Panc1 (cell line): ENCODE results near the gene CARMIL1. TPM values are rescaled to one million over a fixed set of nuclear protein-coding genes. Genes with fewer than 3 reads are reported as not detected.

Source experiments
- ATAC-seq: fragments of 200-7000 bp; cut with Tn5 transposase; 2 replicates; pipeline ENCODE4 v1.9.1; 2020; ENCODE audit warnings: mild to moderate bottlenecking, moderate library complexity
- BruUV-seq: library from RNA; stranded (reverse); fragments of 400-500 nt; replicated peaks from 2 replicates; lab custom pipeline; 2021; lab: Mats Ljungman, UMichigan
- CTCF ChIA-PET: fragments of 300-600 bp; sonication (Branson Sonifier 250); formaldehyde crosslinking; loops from one replicate; lab custom pipeline; 2022; ENCODE audit warnings: antibody characterized with exemption; lab: Charles Lee
- POLR2A ChIA-PET: fragments of 300-600 bp; sonication (Branson Sonifier 250); formaldehyde crosslinking; loops from one replicate; lab custom pipeline; 2022; ENCODE audit warnings: antibody characterized with exemption; lab: Charles Lee
- DNase-seq: peaks from one replicate; pipeline ENCODE4 v3.0.0-alpha.2; 2010; ENCODE audit warnings: low read depth, low spot score
- H3K27ac ChIP-seq: 2 replicates; pipeline ENCODE4 v1.5.1; 2011; ENCODE audit warnings: mild to moderate bottlenecking, low read length, inconsistent platforms
- H3K27me3 ChIP-seq: fragments of 200-500 bp; sonication (Bioruptor generic); 2 replicates; pipeline ENCODE4 v1.6.0; 2014; ENCODE audit warnings: low read length, inconsistent platforms; ENCODE audit not compliant: control insufficient read depth, insufficient read depth
- H3K36me3 ChIP-seq: fragments of 200-500 bp; sonication (Bioruptor generic); 2 replicates; pipeline ENCODE4 v1.5.1; 2014; ENCODE audit warnings: inconsistent platforms, mild to moderate bottlenecking, low read length, moderate library complexity; ENCODE audit not compliant: control insufficient read depth, insufficient read depth
- H3K4me1 ChIP-seq: 2 replicates; pipeline ENCODE4 v1.5.1; 2011; ENCODE audit warnings: inconsistent platforms, mild to moderate bottlenecking, low read length, moderate library complexity; ENCODE audit not compliant: control insufficient read depth, insufficient read depth
- H3K4me3 ChIP-seq, 2 experiments: 2 replicates each; pipeline ENCODE4 v1.5.1; 2011 to 2012; ENCODE audit warnings: low read depth in 2 of 2, low read length in 2 of 2, mild to moderate bottlenecking in 2 of 2, inconsistent platforms in 1 of 2, moderate library complexity in 1 of 2
- H3K9me3 ChIP-seq: fragments of 200-500 bp; sonication (Bioruptor generic); 2 replicates; pipeline ENCODE4 v1.5.1; 2014; ENCODE audit warnings: low read depth, mild to moderate bottlenecking, inconsistent platforms, low read length, moderate library complexity; ENCODE audit not compliant: control insufficient read depth, insufficient read depth
- CTCF ChIP-seq: fragments of 450-650 bp; IDR thresholded peaks from 2 replicates; pipeline ENCODE4 v1.5.1; 2017; ENCODE audit warnings: mild to moderate bottlenecking
- POLR2AphosphoS5 ChIP-seq: IDR thresholded peaks from 2 replicates; pipeline ENCODE4 v1.6.1; 2012; ENCODE audit warnings: mild to moderate bottlenecking, low read depth, low read length, moderate library complexity
- REST ChIP-seq, 2 experiments: IDR thresholded peaks; 2 replicates each; pipeline ENCODE4 v1.6.1; 2011 to 2012; ENCODE audit warnings: low read depth in 2 of 2, control low read depth in 1 of 2, low read length in 1 of 2, mild to moderate bottlenecking in 1 of 2, moderate library complexity in 1 of 2; ENCODE audit not compliant: insufficient read depth in 1 of 2
- SIN3A ChIP-seq: IDR thresholded peaks from 2 replicates; pipeline ENCODE4 v1.6.1; 2012; ENCODE audit warnings: low read depth, mild to moderate bottlenecking, low read length, moderate library complexity, borderline replicate concordance; ENCODE audit not compliant: insufficient read depth
- TCF7L2 ChIP-seq: IDR thresholded peaks from 2 replicates; pipeline ENCODE4 v1.6.1; 2011; ENCODE audit warnings: mild to moderate bottlenecking, low read depth, low read length, inconsistent platforms
- in situ Hi-C: cut with HindIII; loops from 2 replicates; pipeline ENCODE4 v1.10.0; 2016; ENCODE audit warnings: low sequenced_read_pairs, low pct_unique_long_range_greater_than_20kb
- intact Hi-C: fragments of 100-400 bp; cut with micrococcal nuclease; formaldehyde crosslinking; loops from one replicate; pipeline ENCODE4 v1.10.0; 2022; ENCODE audit not compliant: unreplicated experiment
- total RNA-seq: library from RNA; stranded (reverse); gene quantifications from one replicate; pipeline ENCODE4 v1.2.1, GENCODE V29; 2021; ENCODE audit not compliant: unreplicated experiment

The CARMIL1 gene
- total RNA-seq, 1 experiment from 2014 or later, result 4.0 TPM

- no peak for TF ChIP-seq POLR2AphosphoS5
- no peak for TF ChIP-seq CTCF
- no peak for TF ChIP-seq TCF7L2
- TF ChIP-seq REST (IDR thresholded peaks at IDR 0.05; ENCODE audit: insufficient read depth in 1 of 2, low read depth in 2 of 2, low read length in 1 of 2), result no peak
- TF ChIP-seq SIN3A, result no peak
Observed at GRCh38 chr6:25350573-25350972, 71.4 kb downstream of the CARMIL1 start.

GRCh38 chr6:25351485-25351884 lies 72.3 kb downstream of the CARMIL1 start:
- Histone ChIP-seq H3K4me1 (no peaks in the 10 kb centered on the region; the same call in 1 of the 2 replicates), H3K4me3 (no peak overlapping the region), H3K27me3 (no peaks in the 10 kb centered on the region), H3K9me3 (no peaks in the 10 kb centered on the region), H3K27ac (no peak overlapping the region), H3K36me3 (no peaks in the 10 kb centered on the region)
- TF ChIP-seq REST (IDR thresholded peaks at IDR 0.05; ENCODE audit: insufficient read depth in 1 of 2, low read depth in 2 of 2, low read length in 1 of 2), result no peak
- TF ChIP-seq CTCF, result no peak
- no peak for TF ChIP-seq TCF7L2
- TF ChIP-seq SIN3A, result no peak
- no peak for TF ChIP-seq POLR2AphosphoS5
- ATAC-seq, result no peak
- BruUV-seq, result no TSS peak
- ChIA-PET POLR2A (no interaction called here), CTCF (no interaction called here)
- in situ Hi-C loops, result no loop called here
- intact Hi-C loops, result no loop called here
- DNase-seq, result no peak

More at GRCh38 chr6:25350573-25350972, 71.4 kb downstream of the CARMIL1 start:
- H3K4me1 ChIP-seq, result no peaks in the 10 kb centered on the region; the same call in 1 of the 2 replicates
- BruUV-seq, result no TSS peak
- no peaks in the 10 kb centered on the region for H3K9me3 ChIP-seq
- in situ Hi-C loops, result no loop called here
- ChIA-PET POLR2A (no interaction called here), CTCF (no interaction called here)
- no peak overlapping the region for H3K27ac ChIP-seq
- DNase-seq (no peak), ATAC-seq (no peak)
- H3K27me3 ChIP-seq, result no peaks in the 10 kb centered on the region
- intact Hi-C loops, result no loop called here
- H3K4me3 ChIP-seq, result no peak overlapping the region
- no peaks in the 10 kb centered on the region for H3K36me3 ChIP-seq
